GM06990 (cell line): ENCODE results near the gene HES4.
"Not testable (repeated sequence)": the region's sequence is repeated elsewhere in the genome, so short reads cannot be mapped to it uniquely, and the experiment has no call there.

Source experiments
- DNase-seq: peaks from one replicate; pipeline ENCODE4 v3.0.0-alpha.2; 2011; ENCODE audit not compliant: insufficient read length; ENCODE audit errors: extremely low read depth
- H3K27me3 ChIP-seq: replicated peaks from 2 replicates; pipeline ENCODE4 v1.6.0; 2011; ENCODE audit warnings: low read length; ENCODE audit not compliant: control insufficient read depth, insufficient read depth
- H3K36me3 ChIP-seq: 2 replicates; pipeline ENCODE4 v1.5.1; 2011; ENCODE audit warnings: low read length; ENCODE audit not compliant: control insufficient read depth, insufficient read depth
- H3K4me3 ChIP-seq: replicated peaks from 2 replicates; pipeline ENCODE4 v1.5.1; 2011; ENCODE audit warnings: low read depth, mild to moderate bottlenecking, control low read depth, low read length
- TF ChIP-seq, protein P1 (sequence below): IDR thresholded peaks from 2 replicates; pipeline ENCODE4 v1.5.1; 2011; ENCODE audit warnings: low read length, control low read depth, mild to moderate bottlenecking, inconsistent platforms; ENCODE audit not compliant: insufficient read depth, poor library complexity, severe bottlenecking

HES4 gene

DNA sequence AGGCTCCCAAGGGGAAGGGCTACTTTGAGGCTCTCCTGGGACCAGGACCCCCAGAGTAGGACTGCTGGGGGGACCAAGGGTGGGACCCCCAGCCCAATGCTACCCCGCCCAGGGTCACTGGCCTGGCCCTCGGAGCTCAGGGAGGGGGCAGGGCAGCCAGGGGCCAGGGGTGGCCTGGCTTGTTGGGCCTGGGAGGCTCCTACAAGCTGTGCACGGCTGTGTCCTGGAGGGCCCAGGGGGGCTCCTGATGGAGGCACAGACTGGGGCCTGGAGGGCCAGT is 2.2 kb downstream of the HES4 start:
- Histone ChIP-seq H3K4me3 (no peak overlapping the region), H3K27me3 (no peaks in the 10 kb centered on the region; the same call in 1 of the 2 replicates), H3K36me3 (no peaks in the 10 kb centered on the region)
- TF ChIP-seq, protein P1, sequence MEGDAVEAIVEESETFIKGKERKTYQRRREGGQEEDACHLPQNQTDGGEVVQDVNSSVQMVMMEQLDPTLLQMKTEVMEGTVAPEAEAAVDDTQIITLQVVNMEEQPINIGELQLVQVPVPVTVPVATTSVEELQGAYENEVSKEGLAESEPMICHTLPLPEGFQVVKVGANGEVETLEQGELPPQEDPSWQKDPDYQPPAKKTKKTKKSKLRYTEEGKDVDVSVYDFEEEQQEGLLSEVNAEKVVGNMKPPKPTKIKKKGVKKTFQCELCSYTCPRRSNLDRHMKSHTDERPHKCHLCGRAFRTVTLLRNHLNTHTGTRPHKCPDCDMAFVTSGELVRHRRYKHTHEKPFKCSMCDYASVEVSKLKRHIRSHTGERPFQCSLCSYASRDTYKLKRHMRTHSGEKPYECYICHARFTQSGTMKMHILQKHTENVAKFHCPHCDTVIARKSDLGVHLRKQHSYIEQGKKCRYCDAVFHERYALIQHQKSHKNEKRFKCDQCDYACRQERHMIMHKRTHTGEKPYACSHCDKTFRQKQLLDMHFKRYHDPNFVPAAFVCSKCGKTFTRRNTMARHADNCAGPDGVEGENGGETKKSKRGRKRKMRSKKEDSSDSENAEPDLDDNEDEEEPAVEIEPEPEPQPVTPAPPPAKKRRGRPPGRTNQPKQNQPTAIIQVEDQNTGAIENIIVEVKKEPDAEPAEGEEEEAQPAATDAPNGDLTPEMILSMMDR = no peak
- no peak for DNase-seq

DNA sequence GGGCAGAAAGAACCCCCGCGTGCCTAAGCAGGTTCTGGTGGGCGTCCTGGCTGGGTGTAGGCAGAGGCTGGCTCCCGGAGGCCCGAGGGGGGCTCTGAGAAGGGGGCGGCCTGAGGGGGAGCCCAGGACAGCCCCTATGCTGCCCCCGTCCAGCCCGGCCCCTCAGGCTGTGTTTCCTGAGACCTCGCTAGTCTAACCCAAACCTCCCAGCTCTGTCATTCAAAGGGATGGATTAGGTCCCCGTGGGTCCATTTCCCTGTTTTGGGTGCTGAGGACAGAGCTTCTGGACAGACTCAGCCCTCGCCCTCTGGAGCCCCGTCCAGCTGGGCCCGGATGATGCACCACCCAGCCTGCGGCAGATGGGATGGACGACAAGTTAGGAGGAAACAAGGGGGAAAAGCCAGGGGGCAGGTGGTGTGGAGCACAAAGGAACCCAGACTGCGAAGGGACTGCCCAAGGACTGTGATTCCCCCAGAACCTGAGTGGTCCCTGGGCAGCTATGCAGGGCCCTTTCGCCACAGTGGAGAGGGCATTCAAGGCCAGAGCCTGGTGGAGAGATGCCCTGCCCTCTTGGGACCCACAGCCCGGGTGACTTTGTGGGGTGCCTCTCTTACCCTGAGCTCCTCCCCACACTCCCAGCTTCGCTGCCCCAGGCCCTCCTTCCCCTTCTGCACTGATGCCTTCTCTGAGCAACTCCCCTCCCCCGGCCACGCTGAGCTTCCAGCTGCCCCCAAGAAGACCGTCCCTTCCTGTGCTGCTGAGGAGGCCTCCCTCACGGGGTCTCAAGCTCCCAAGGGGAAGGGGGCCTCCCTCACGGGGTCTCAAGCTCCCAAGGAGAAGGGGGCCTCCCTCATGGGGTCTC is 2.8 kb downstream of the HES4 start:
- H3K4me3 ChIP-seq = no peak overlapping the region

DNA sequence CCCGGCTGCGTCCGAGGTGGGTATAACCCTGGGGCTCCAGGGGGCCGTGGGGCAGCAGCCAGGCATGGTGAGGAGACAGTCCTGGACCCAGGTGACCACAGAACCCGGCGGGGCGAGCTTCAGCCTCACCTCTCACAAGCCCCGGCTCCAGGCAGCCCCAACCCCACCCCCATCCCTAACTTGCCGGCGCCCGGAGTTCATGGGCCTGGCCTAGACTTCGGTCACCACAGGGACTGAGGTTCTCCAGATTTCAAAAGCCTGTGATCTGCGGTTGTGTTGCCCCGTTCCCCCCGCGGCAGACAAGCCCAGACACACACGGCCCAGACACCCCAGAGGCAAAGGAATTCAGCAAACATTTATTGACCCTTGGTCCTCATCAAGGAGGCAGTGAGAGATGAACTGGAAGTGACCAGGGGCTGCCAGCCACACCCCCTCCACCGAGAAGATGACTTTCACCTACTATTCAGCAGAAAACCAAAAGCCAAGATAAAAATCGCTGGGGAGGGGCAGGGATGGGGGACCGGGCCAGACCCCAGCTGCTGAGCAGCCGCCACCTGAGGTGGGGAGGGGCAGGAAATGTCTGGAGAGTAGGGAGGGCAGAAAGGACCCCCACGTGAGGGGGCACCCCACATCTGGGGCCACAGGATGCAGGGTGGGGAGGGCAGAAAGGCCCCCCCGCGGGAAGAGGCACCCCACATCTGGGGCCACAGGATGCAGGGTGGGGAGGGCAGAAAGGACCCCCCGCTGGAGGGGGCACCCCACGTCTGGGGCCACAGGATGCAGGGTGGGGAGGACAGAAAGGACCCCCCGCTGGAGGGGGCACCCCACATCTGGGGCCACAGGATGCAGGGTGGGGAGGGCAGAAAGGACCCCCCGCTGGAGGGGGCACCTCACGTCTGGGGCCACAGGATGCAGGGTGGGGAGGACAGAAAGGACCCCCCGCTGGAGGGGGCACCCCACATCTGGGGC is 3.9 kb downstream of the HES4 start:
- H3K4me3 ChIP-seq = no peak overlapping the region
- H3K27me3 ChIP-seq = no peaks in the 10 kb centered on the region; the same call in 1 of the 2 replicates
- no peaks in the 10 kb centered on the region for H3K36me3 ChIP-seq
- TF ChIP-seq, protein P1 = no peak
- DNase-seq = no peak

More for the DNA sequence above, 2.8 kb downstream of the HES4 start:
- no peak for DNase-seq
- no peaks in the 10 kb centered on the region for H3K36me3 ChIP-seq
- TF ChIP-seq, protein P1 = no peak
- H3K27me3 ChIP-seq = no peaks in the 10 kb centered on the region; the same call in 1 of the 2 replicates

DNA sequence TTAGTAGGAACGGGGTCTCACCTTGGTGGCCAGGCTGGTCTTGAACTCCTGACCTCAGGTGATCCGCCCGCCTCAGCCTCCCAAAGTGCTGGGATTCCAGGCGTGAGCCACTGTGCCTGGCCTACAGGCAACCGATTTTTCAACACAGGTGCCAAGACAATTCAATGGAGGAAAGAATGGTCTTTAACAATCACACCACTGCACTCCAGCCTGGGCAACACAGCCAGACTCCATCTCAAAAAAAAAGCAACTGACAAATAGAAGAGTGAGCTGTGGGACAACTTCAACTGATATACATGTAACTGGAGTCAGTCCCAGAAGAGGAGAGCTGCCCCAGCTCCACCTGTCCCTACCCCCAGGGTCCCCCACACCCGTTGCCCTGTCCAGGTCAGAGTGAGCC is 5.4 kb downstream of the HES4 start:
- DNase-seq, H3K27me3 ChIP-seq, H3K36me3 ChIP-seq, H3K4me3 ChIP-seq: not testable (repeated sequence)

DNA sequence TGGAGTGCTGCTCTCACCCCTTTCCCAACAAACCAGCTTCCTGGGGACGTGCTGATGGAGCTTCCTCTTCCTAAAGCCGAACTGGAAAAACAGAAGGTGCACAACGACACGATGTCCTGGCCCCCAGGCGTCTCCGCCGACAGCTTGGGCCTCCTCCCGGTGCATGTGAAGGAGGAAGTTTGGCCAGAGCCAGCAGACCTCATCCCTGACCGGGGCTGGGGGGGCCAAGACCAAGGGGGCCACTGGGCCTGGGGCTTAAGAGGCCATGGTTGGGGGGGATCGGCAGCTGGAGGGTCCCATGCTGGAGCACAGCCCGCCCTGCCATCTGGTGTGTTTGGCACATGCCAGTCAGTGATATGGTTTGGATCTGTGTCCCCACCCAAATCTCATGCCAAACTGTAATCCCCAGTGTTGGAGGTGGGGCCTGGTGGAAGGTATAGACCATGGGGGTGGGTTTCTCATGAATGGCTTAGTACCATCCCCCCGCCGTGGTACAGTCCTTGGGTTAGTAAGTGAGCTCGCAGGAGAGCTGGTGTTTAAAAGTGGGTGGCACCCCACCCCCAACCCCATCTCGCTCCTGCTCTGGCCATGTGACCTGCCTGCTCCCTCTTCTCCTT is 6.4 kb downstream of the HES4 start:
- Histone ChIP-seq H3K27me3 (no peaks in the 10 kb centered on the region; the same call in 1 of the 2 replicates), H3K36me3 (no peaks in the 10 kb centered on the region), H3K4me3 (no peak overlapping the region)
- no peak for DNase-seq
- TF ChIP-seq, protein P1 = no peak
